GM23338 (cell line): ENCODE measurements around the gene MICALL2. TPM values are rescaled to one million over a fixed set of nuclear protein-coding genes. Genes with fewer than 3 reads are reported as not detected.

Source experiments
- ATAC-seq: fragments of 200-7000 bp; cut with Tn5 transposase; 3 replicates; pipeline ENCODE4 v1.9.1; 2020
- DNase-seq: peaks from one replicate; pipeline ENCODE4 v3.0.0-alpha.2; 2015; ENCODE audit warnings: low spot score
- H2AFZ ChIP-seq: fragments of 200-600 bp; sonication (generic); 2 replicates; pipeline ENCODE4 v1.8.0; 2016; ENCODE audit warnings: antibody characterized with exemption, mild to moderate bottlenecking, moderate library complexity
- H3F3A ChIP-seq: fragments of 200-600 bp; sonication (generic); replicated peaks from 2 replicates; pipeline ENCODE4 v1.8.0; 2017; ENCODE audit warnings: antibody characterized with exemption, mixed run types, low read depth
- H3K27ac ChIP-seq: fragments of 200-600 bp; sonication (generic); 2 replicates; pipeline ENCODE4 v1.6.1; 2016; ENCODE audit warnings: low read depth
- H3K27me3 ChIP-seq: fragments of 200-600 bp; sonication (generic); 2 replicates; pipeline ENCODE4 v1.8.0; 2016; ENCODE audit warnings: mild to moderate bottlenecking, mixed run types, moderate library complexity; ENCODE audit not compliant: insufficient read depth
- H3K36me3 ChIP-seq: fragments of 200-600 bp; sonication (generic); 2 replicates; pipeline ENCODE4 v1.8.0; 2016; ENCODE audit warnings: mild to moderate bottlenecking; ENCODE audit not compliant: insufficient read depth
- H3K4me1 ChIP-seq: fragments of 200-600 bp; sonication (generic); 2 replicates; pipeline ENCODE4 v1.8.0; 2016; ENCODE audit warnings: mild to moderate bottlenecking, moderate library complexity; ENCODE audit not compliant: insufficient read depth
- H3K4me2 ChIP-seq: fragments of 200-600 bp; sonication (generic); 2 replicates; pipeline ENCODE4 v1.7.1; 2017; ENCODE audit warnings: mixed run types
- H3K4me3 ChIP-seq: fragments of 200-600 bp; sonication (generic); 2 replicates; pipeline ENCODE4 v1.6.1; 2016; ENCODE audit warnings: mixed run types
- H3K79me2 ChIP-seq: fragments of 200-600 bp; sonication (generic); replicated peaks from 2 replicates; pipeline ENCODE4 v1.8.0; 2017; ENCODE audit warnings: mild to moderate bottlenecking; ENCODE audit not compliant: insufficient read depth
- H3K9me2 ChIP-seq: fragments of 200-600 bp; sonication (generic); 2 replicates; pipeline ENCODE4 v1.8.0; 2017; ENCODE audit not compliant: insufficient read depth
- H4K20me1 ChIP-seq: fragments of 200-600 bp; sonication (generic); replicated peaks from 2 replicates; pipeline ENCODE4 v1.8.0; 2017; ENCODE audit warnings: mild to moderate bottlenecking; ENCODE audit not compliant: insufficient read depth
- H3K27ac Mint-ChIP-seq: 2 replicates; pipeline ENCODE4 v1.8.0; 2020; ENCODE audit warnings: inconsistent platforms, mild to moderate bottlenecking, moderate library complexity, mixed read lengths
- H3K27me3 Mint-ChIP-seq: 3 replicates; pipeline ENCODE4 v1.8.0; 2022; ENCODE audit warnings: low read depth, mild to moderate bottlenecking, moderate library complexity, mixed read lengths, inconsistent platforms; ENCODE audit not compliant: insufficient read depth, poor library complexity
- H3K36me3 Mint-ChIP-seq: 3 replicates; pipeline ENCODE4 v1.8.0; 2021; ENCODE audit warnings: low read depth, mild to moderate bottlenecking, inconsistent platforms, moderate library complexity, mixed read lengths
- H3K4me1 Mint-ChIP-seq: 3 replicates; pipeline ENCODE4 v1.8.0; 2020; ENCODE audit warnings: mild to moderate bottlenecking, inconsistent platforms, mixed read lengths
- H3K4me3 Mint-ChIP-seq: 3 replicates; pipeline ENCODE4 v1.8.0; 2021; ENCODE audit warnings: moderate library complexity, mild to moderate bottlenecking, inconsistent platforms, mixed read lengths
- H3K9me3 Mint-ChIP-seq: 3 replicates; pipeline ENCODE4 v1.8.0; 2020; ENCODE audit warnings: moderate library complexity, mild to moderate bottlenecking, inconsistent platforms, mixed read lengths
- CREB1 ChIP-seq: fragments of 250-450 bp; sonication (Bioruptor Pico); IDR thresholded peaks from 2 replicates; pipeline ENCODE4 v1.5.0; 2020; ENCODE audit warnings: low read depth, mild to moderate bottlenecking, moderate library complexity
- EZH2 ChIP-seq: fragments of 200-600 bp; sonication (generic); IDR thresholded peaks from one replicate; pipeline ENCODE4 v1.8.0; 2017; ENCODE audit warnings: antibody characterized with exemption, mild to moderate bottlenecking, low read depth; ENCODE audit not compliant: unreplicated experiment
- EZH2phosphoT487 ChIP-seq: fragments of 200-600 bp; sonication (generic); IDR thresholded peaks from one replicate; pipeline ENCODE4 v1.8.1; 2018; ENCODE audit warnings: antibody characterized with exemption; ENCODE audit not compliant: unreplicated experiment
- JUNB ChIP-seq: IDR thresholded peaks from one replicate; pipeline ENCODE4 v1.6.1; 2016; ENCODE audit warnings: antibody characterized with exemption; ENCODE audit not compliant: unreplicated experiment
- NANOG ChIP-seq: IDR thresholded peaks from 2 replicates; pipeline ENCODE4 v1.6.1; 2016; ENCODE audit warnings: antibody characterized with exemption, borderline replicate concordance
- POLR2AphosphoS5 ChIP-seq: IDR thresholded peaks from 2 replicates; pipeline ENCODE4 v1.6.1; 2016; ENCODE audit warnings: antibody characterized with exemption, low read depth
- STAT1 ChIP-seq: IDR thresholded peaks from one replicate; pipeline ENCODE4 v1.6.1; 2016; ENCODE audit warnings: antibody characterized with exemption; ENCODE audit not compliant: unreplicated experiment
- ZNF114 ChIP-seq: fragments of 250-450 bp; sonication (Bioruptor Pico); IDR thresholded peaks from 2 replicates; pipeline ENCODE4 v1.5.0; 2020; ENCODE audit warnings: mild to moderate bottlenecking, moderate library complexity
- ZNF331 ChIP-seq: fragments of 250-450 bp; sonication (Bioruptor Pico); IDR thresholded peaks from 2 replicates; pipeline ENCODE4 v1.5.0; 2020; ENCODE audit warnings: low read depth, mild to moderate bottlenecking, moderate library complexity
- polyA plus RNA-seq: library from polyadenylated mRNA; unstranded; fragments of >200 nt; fragmentation: Nextera tagmentation; extraction: Ambion mirVana; gene quantifications from 2 replicates; pipeline ENCODE4 v1.2.1, GENCODE V29; 2016
- total RNA-seq: library from RNA; depleted of rRNA; stranded (reverse); fragments of >200 nt; shearing (Covaris generic); gene quantifications from 2 replicates; pipeline ENCODE4 v1.2.3, GENCODE V29; 2014
- TF ChIP-seq, protein P1 (sequence below): IDR thresholded peaks from 2 replicates; pipeline ENCODE4 v1.6.1; 2016; ENCODE audit warnings: antibody characterized with exemption
- TF ChIP-seq, protein P2 (sequence below): IDR thresholded peaks from one replicate; pipeline ENCODE4 v1.6.1; 2018; ENCODE audit warnings: antibody characterized with exemption; ENCODE audit not compliant: unreplicated experiment
- TF ChIP-seq, protein P3 (sequence below): fragments of 250-450 bp; sonication (Bioruptor Pico); IDR thresholded peaks from 2 replicates; pipeline ENCODE4 v1.5.0; 2020; ENCODE audit warnings: mild to moderate bottlenecking, moderate library complexity
- TF ChIP-seq, protein P4 (sequence below), 2 experiments: fragments of 200-600 bp in 1 of 2; sonication (generic) in 1 of 2; conservative IDR thresholded peaks; 2 replicates each; pipeline versions ENCODE4 v1.5.1 to v1.6.1; 2016 to 2017; ENCODE audit warnings: antibody characterized with exemption in 2 of 2, low read depth in 2 of 2, mild to moderate bottlenecking in 2 of 2, moderate library complexity in 1 of 2

MICALL2 gene
- total and polyA plus RNA-seq, 2 experiments from 2014 or later: 7.0 to 13.0 TPM

DNA sequence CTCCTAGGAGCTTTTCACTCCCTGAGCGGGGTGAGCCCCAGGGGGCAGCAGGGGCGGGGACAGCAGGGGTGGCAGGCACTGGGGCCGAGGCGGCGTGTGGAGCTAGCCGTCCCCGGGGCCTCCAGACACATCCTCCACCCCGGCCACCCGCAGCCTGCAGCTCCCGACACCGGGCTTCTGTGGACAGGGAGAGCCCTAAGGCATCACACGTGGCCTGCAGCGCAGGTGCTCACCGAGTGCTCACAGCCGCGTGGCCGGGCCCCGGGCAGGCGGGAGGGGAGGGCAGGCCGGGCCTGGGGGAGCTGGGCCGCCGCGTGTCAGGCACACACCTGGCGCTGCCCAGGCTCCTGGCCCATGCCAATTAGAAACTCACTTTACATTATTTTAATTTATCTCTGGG, 51.4 kb downstream of the MICALL2 start:
- Histone ChIP-seq H3K4me2 (no peak overlapping the region), H3K79me2 (no peaks in the 10 kb centered on the region), H3F3A (no peaks in the 10 kb centered on the region), H3K9me2 (no peaks in the 10 kb centered on the region), H3K27me3 (peaks cover 14% of the 10 kb centered on the region), H3K4me3 (no peak overlapping the region), H4K20me1 (no peaks in the 10 kb centered on the region), H3K27ac (no peak overlapping the region), H3K36me3 (no peaks in the 10 kb centered on the region), H2AFZ (no peak overlapping the region), H3K4me1 (peaks cover 9% of the 10 kb centered on the region)
- H3K9me3 Mint-ChIP-seq: no peaks in the 10 kb centered on the region; the same call in 2 of the 3 replicates
- H3K27ac Mint-ChIP-seq: no peak overlapping the region
- H3K27me3 Mint-ChIP-seq: peaks cover 31% of the 10 kb centered on the region
- peaks cover 8% of the 10 kb centered on the region for H3K4me1 Mint-ChIP-seq
- ATAC-seq (no peak; the same call in 2 of the 3 replicates), DNase-seq (no peak)
- TF ChIP-seq NANOG (no peak), ZNF114 (no peak), EZH2phosphoT487 (no peak), STAT1 (no peak), POLR2AphosphoS5 (no peak), ZNF331 (CRISPR knock-in tag) (no peak), CREB1 (CRISPR knock-in tag) (no peak), JUNB (no peak), EZH2 (no peak)
- TF ChIP-seq, protein P1, sequence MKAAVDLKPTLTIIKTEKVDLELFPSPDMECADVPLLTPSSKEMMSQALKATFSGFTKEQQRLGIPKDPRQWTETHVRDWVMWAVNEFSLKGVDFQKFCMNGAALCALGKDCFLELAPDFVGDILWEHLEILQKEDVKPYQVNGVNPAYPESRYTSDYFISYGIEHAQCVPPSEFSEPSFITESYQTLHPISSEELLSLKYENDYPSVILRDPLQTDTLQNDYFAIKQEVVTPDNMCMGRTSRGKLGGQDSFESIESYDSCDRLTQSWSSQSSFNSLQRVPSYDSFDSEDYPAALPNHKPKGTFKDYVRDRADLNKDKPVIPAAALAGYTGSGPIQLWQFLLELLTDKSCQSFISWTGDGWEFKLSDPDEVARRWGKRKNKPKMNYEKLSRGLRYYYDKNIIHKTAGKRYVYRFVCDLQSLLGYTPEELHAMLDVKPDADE: no peak
- TF ChIP-seq, protein P2, sequence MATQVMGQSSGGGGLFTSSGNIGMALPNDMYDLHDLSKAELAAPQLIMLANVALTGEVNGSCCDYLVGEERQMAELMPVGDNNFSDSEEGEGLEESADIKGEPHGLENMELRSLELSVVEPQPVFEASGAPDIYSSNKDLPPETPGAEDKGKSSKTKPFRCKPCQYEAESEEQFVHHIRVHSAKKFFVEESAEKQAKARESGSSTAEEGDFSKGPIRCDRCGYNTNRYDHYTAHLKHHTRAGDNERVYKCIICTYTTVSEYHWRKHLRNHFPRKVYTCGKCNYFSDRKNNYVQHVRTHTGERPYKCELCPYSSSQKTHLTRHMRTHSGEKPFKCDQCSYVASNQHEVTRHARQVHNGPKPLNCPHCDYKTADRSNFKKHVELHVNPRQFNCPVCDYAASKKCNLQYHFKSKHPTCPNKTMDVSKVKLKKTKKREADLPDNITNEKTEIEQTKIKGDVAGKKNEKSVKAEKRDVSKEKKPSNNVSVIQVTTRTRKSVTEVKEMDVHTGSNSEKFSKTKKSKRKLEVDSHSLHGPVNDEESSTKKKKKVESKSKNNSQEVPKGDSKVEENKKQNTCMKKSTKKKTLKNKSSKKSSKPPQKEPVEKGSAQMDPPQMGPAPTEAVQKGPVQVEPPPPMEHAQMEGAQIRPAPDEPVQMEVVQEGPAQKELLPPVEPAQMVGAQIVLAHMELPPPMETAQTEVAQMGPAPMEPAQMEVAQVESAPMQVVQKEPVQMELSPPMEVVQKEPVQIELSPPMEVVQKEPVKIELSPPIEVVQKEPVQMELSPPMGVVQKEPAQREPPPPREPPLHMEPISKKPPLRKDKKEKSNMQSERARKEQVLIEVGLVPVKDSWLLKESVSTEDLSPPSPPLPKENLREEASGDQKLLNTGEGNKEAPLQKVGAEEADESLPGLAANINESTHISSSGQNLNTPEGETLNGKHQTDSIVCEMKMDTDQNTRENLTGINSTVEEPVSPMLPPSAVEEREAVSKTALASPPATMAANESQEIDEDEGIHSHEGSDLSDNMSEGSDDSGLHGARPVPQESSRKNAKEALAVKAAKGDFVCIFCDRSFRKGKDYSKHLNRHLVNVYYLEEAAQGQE: no peak
- TF ChIP-seq, protein P3, sequence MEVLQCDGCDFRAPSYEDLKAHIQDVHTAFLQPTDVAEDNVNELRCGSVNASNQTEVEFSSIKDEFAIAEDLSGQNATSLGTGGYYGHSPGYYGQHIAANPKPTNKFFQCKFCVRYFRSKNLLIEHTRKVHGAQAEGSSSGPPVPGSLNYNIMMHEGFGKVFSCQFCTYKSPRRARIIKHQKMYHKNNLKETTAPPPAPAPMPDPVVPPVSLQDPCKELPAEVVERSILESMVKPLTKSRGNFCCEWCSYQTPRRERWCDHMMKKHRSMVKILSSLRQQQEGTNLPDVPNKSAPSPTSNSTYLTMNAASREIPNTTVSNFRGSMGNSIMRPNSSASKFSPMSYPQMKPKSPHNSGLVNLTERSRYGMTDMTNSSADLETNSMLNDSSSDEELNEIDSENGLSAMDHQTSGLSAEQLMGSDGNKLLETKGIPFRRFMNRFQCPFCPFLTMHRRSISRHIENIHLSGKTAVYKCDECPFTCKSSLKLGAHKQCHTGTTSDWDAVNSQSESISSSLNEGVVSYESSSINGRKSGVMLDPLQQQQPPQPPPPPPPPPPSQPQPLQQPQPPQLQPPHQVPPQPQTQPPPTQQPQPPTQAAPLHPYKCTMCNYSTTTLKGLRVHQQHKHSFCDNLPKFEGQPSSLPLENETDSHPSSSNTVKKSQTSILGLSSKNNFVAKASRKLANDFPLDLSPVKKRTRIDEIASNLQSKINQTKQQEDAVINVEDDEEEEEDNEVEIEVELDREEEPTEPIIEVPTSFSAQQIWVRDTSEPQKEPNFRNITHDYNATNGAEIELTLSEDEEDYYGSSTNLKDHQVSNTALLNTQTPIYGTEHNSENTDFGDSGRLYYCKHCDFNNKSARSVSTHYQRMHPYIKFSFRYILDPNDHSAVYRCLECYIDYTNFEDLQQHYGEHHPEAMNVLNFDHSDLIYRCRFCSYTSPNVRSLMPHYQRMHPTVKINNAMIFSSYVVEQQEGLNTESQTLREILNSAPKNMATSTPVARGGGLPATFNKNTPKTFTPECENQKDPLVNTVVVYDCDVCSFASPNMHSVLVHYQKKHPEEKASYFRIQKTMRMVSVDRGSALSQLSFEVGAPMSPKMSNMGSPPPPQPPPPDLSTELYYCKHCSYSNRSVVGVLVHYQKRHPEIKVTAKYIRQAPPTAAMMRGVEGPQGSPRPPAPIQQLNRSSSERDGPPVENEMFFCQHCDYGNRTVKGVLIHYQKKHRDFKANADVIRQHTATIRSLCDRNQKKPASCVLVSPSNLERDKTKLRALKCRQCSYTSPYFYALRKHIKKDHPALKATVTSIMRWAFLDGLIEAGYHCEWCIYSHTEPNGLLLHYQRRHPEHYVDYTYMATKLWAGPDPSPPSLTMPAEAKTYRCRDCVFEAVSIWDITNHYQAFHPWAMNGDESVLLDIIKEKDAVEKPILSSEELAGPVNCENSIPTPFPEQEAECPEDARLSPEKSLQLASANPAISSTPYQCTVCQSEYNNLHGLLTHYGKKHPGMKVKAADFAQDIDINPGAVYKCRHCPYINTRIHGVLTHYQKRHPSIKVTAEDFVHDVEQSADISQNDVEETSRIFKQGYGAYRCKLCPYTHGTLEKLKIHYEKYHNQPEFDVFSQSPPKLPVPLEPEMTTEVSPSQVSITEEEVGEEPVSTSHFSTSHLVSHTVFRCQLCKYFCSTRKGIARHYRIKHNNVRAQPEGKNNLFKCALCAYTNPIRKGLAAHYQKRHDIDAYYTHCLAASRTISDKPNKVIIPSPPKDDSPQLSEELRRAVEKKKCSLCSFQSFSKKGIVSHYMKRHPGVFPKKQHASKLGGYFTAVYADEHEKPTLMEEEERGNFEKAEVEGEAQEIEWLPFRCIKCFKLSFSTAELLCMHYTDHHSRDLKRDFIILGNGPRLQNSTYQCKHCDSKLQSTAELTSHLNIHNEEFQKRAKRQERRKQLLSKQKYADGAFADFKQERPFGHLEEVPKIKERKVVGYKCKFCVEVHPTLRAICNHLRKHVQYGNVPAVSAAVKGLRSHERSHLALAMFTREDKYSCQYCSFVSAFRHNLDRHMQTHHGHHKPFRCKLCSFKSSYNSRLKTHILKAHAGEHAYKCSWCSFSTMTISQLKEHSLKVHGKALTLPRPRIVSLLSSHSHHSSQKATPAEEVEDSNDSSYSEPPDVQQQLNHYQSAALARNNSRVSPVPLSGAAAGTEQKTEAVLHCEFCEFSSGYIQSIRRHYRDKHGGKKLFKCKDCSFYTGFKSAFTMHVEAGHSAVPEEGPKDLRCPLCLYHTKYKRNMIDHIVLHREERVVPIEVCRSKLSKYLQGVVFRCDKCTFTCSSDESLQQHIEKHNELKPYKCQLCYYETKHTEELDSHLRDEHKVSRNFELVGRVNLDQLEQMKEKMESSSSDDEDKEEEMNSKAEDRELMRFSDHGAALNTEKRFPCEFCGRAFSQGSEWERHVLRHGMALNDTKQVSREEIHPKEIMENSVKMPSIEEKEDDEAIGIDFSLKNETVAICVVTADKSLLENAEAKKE (CRISPR knock-in tag): no peak
- TF ChIP-seq, protein P4, sequence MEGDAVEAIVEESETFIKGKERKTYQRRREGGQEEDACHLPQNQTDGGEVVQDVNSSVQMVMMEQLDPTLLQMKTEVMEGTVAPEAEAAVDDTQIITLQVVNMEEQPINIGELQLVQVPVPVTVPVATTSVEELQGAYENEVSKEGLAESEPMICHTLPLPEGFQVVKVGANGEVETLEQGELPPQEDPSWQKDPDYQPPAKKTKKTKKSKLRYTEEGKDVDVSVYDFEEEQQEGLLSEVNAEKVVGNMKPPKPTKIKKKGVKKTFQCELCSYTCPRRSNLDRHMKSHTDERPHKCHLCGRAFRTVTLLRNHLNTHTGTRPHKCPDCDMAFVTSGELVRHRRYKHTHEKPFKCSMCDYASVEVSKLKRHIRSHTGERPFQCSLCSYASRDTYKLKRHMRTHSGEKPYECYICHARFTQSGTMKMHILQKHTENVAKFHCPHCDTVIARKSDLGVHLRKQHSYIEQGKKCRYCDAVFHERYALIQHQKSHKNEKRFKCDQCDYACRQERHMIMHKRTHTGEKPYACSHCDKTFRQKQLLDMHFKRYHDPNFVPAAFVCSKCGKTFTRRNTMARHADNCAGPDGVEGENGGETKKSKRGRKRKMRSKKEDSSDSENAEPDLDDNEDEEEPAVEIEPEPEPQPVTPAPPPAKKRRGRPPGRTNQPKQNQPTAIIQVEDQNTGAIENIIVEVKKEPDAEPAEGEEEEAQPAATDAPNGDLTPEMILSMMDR (conservative IDR thresholded peaks at IDR 0.05; ENCODE audit: low read depth in 2 of 2): no peak
- H3K36me3 Mint-ChIP-seq: no peaks in the 10 kb centered on the region
- no peak overlapping the region for H3K4me3 Mint-ChIP-seq
